GM23338 (cell line): ENCODE data around the gene CDR2L. TPM values are rescaled to one million over a fixed set of nuclear protein-coding genes. Genes with fewer than 3 reads are reported as not detected.

ENCODE experiments used
- ATAC-seq: fragments of 200-7000 bp; cut with Tn5 transposase; 3 replicates; pipeline ENCODE4 v1.9.1; 2020
- DNase-seq: peaks from one replicate; pipeline ENCODE4 v3.0.0-alpha.2; 2015; ENCODE audit warnings: low spot score
- H2AFZ ChIP-seq: fragments of 200-600 bp; sonication (generic); 2 replicates; pipeline ENCODE4 v1.8.0; 2016; ENCODE audit warnings: antibody characterized with exemption, mild to moderate bottlenecking, moderate library complexity
- H3F3A ChIP-seq: fragments of 200-600 bp; sonication (generic); replicated peaks from 2 replicates; pipeline ENCODE4 v1.8.0; 2017; ENCODE audit warnings: antibody characterized with exemption, mixed run types, low read depth
- H3K27ac ChIP-seq: fragments of 200-600 bp; sonication (generic); 2 replicates; pipeline ENCODE4 v1.6.1; 2016; ENCODE audit warnings: low read depth
- H3K27me3 ChIP-seq: fragments of 200-600 bp; sonication (generic); 2 replicates; pipeline ENCODE4 v1.8.0; 2016; ENCODE audit warnings: mild to moderate bottlenecking, mixed run types, moderate library complexity; ENCODE audit not compliant: insufficient read depth
- H3K36me3 ChIP-seq: fragments of 200-600 bp; sonication (generic); 2 replicates; pipeline ENCODE4 v1.8.0; 2016; ENCODE audit warnings: mild to moderate bottlenecking; ENCODE audit not compliant: insufficient read depth
- H3K4me1 ChIP-seq: fragments of 200-600 bp; sonication (generic); 2 replicates; pipeline ENCODE4 v1.8.0; 2016; ENCODE audit warnings: mild to moderate bottlenecking, moderate library complexity; ENCODE audit not compliant: insufficient read depth
- H3K4me2 ChIP-seq: fragments of 200-600 bp; sonication (generic); 2 replicates; pipeline ENCODE4 v1.7.1; 2017; ENCODE audit warnings: mixed run types
- H3K4me3 ChIP-seq: fragments of 200-600 bp; sonication (generic); 2 replicates; pipeline ENCODE4 v1.6.1; 2016; ENCODE audit warnings: mixed run types
- H3K79me2 ChIP-seq: fragments of 200-600 bp; sonication (generic); replicated peaks from 2 replicates; pipeline ENCODE4 v1.8.0; 2017; ENCODE audit warnings: mild to moderate bottlenecking; ENCODE audit not compliant: insufficient read depth
- H3K9me2 ChIP-seq: fragments of 200-600 bp; sonication (generic); 2 replicates; pipeline ENCODE4 v1.8.0; 2017; ENCODE audit not compliant: insufficient read depth
- H4K20me1 ChIP-seq: fragments of 200-600 bp; sonication (generic); replicated peaks from 2 replicates; pipeline ENCODE4 v1.8.0; 2017; ENCODE audit warnings: mild to moderate bottlenecking; ENCODE audit not compliant: insufficient read depth
- H3K27ac Mint-ChIP-seq: 2 replicates; pipeline ENCODE4 v1.8.0; 2020; ENCODE audit warnings: inconsistent platforms, mild to moderate bottlenecking, moderate library complexity, mixed read lengths
- H3K27me3 Mint-ChIP-seq: 3 replicates; pipeline ENCODE4 v1.8.0; 2022; ENCODE audit warnings: low read depth, mild to moderate bottlenecking, moderate library complexity, mixed read lengths, inconsistent platforms; ENCODE audit not compliant: insufficient read depth, poor library complexity
- H3K36me3 Mint-ChIP-seq: 3 replicates; pipeline ENCODE4 v1.8.0; 2021; ENCODE audit warnings: low read depth, mild to moderate bottlenecking, inconsistent platforms, moderate library complexity, mixed read lengths
- H3K4me1 Mint-ChIP-seq: 3 replicates; pipeline ENCODE4 v1.8.0; 2020; ENCODE audit warnings: mild to moderate bottlenecking, inconsistent platforms, mixed read lengths
- H3K4me3 Mint-ChIP-seq: 3 replicates; pipeline ENCODE4 v1.8.0; 2021; ENCODE audit warnings: moderate library complexity, mild to moderate bottlenecking, inconsistent platforms, mixed read lengths
- H3K9me3 Mint-ChIP-seq: 3 replicates; pipeline ENCODE4 v1.8.0; 2020; ENCODE audit warnings: moderate library complexity, mild to moderate bottlenecking, inconsistent platforms, mixed read lengths
- CTCF ChIP-seq, 2 experiments: fragments of 200-600 bp in 1 of 2; sonication (generic) in 1 of 2; conservative IDR thresholded peaks; 2 replicates each; pipeline versions ENCODE4 v1.5.1 to v1.6.1; 2016 to 2017; ENCODE audit warnings: antibody characterized with exemption in 2 of 2, low read depth in 2 of 2, mild to moderate bottlenecking in 2 of 2, moderate library complexity in 1 of 2
- EZH2 ChIP-seq: fragments of 200-600 bp; sonication (generic); IDR thresholded peaks from one replicate; pipeline ENCODE4 v1.8.0; 2017; ENCODE audit warnings: antibody characterized with exemption, mild to moderate bottlenecking, low read depth; ENCODE audit not compliant: unreplicated experiment
- EZH2phosphoT487 ChIP-seq: fragments of 200-600 bp; sonication (generic); IDR thresholded peaks from one replicate; pipeline ENCODE4 v1.8.1; 2018; ENCODE audit warnings: antibody characterized with exemption; ENCODE audit not compliant: unreplicated experiment
- JUNB ChIP-seq: IDR thresholded peaks from one replicate; pipeline ENCODE4 v1.6.1; 2016; ENCODE audit warnings: antibody characterized with exemption; ENCODE audit not compliant: unreplicated experiment
- NANOG ChIP-seq: IDR thresholded peaks from 2 replicates; pipeline ENCODE4 v1.6.1; 2016; ENCODE audit warnings: antibody characterized with exemption, borderline replicate concordance
- POLR2AphosphoS5 ChIP-seq: IDR thresholded peaks from 2 replicates; pipeline ENCODE4 v1.6.1; 2016; ENCODE audit warnings: antibody characterized with exemption, low read depth
- REST ChIP-seq: IDR thresholded peaks from one replicate; pipeline ENCODE4 v1.6.1; 2018; ENCODE audit warnings: antibody characterized with exemption; ENCODE audit not compliant: unreplicated experiment
- STAT1 ChIP-seq: IDR thresholded peaks from one replicate; pipeline ENCODE4 v1.6.1; 2016; ENCODE audit warnings: antibody characterized with exemption; ENCODE audit not compliant: unreplicated experiment
- polyA plus RNA-seq: library from polyadenylated mRNA; unstranded; fragments of >200 nt; fragmentation: Nextera tagmentation; extraction: Ambion mirVana; gene quantifications from 2 replicates; pipeline ENCODE4 v1.2.1, GENCODE V29; 2016
- total RNA-seq: library from RNA; depleted of rRNA; stranded (reverse); fragments of >200 nt; shearing (Covaris generic); gene quantifications from 2 replicates; pipeline ENCODE4 v1.2.3, GENCODE V29; 2014
- TF ChIP-seq, protein P1 (sequence below): fragments of 250-450 bp; sonication (Bioruptor Pico); IDR thresholded peaks from 2 replicates; pipeline ENCODE4 v1.5.0; 2020; ENCODE audit warnings: mild to moderate bottlenecking, moderate library complexity
- TF ChIP-seq, protein P2 (sequence below): IDR thresholded peaks from 2 replicates; pipeline ENCODE4 v1.6.1; 2016; ENCODE audit warnings: antibody characterized with exemption

The CDR2L gene
- total and polyA plus RNA-seq, 2 experiments from 2014 or later, result 17.7 to 35.8 TPM

DNA sequence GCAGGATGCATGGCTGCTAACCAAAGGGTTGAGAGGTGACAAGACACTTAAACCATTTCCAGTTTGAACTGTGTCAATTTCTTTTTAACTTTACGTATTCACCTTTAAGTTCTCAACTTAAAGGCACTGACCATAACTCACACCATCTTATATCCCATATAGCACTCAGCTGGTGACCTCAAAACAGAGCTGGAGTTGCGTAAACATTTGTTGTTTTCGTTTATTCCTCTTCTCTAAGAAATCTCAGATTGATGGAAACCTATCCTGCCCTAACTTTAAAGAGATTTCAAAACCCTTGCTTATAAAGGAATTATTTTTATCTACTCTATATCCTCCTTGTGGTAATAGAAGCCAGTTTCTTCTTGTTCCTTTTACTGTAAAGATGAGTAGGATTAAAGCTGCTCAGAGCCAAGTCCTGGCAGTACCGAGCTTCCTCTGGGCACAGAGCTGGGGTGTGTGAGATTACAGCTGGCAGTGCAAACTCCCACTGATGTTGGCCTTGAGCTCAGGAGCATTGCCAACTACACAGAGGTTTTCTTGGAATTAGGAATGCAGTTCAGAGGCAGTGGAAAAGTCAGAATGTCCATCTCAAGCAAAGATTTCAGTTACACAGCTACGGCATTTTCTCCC is 60.9 kb downstream of the CDR2L start:
- Mint-ChIP-seq H3K9me3 (no peaks in the 10 kb centered on the region), H3K36me3 (peaks cover 50% of the 10 kb centered on the region), H3K27me3 (peaks cover 13% of the 10 kb centered on the region), H3K27ac (peak overlapping the region; percentile 9; the same call in 1 of the 2 replicates), H3K4me3 (peak overlapping the region; percentile 97), H3K4me1 (peaks cover 24% of the 10 kb centered on the region)
- ATAC-seq, result no peak
- Histone ChIP-seq H3K79me2 (peaks cover 54% of the 10 kb centered on the region), H2AFZ (no peak overlapping the region), H3K4me3 (peak overlapping the region; percentile 100), H3K4me2 (peak overlapping the region; percentile 100), H3K9me2 (no peaks in the 10 kb centered on the region), H4K20me1 (peaks cover 18% of the 10 kb centered on the region), H3K27me3 (no peaks in the 10 kb centered on the region), H3K4me1 (peaks cover 22% of the 10 kb centered on the region), H3F3A (peaks cover 30% of the 10 kb centered on the region), H3K36me3 (peaks cover 20% of the 10 kb centered on the region), H3K27ac (peak overlapping the region; percentile 39; the same call in 1 of the 2 replicates)
- DNase-seq, result no peak
- TF ChIP-seq, protein P1, sequence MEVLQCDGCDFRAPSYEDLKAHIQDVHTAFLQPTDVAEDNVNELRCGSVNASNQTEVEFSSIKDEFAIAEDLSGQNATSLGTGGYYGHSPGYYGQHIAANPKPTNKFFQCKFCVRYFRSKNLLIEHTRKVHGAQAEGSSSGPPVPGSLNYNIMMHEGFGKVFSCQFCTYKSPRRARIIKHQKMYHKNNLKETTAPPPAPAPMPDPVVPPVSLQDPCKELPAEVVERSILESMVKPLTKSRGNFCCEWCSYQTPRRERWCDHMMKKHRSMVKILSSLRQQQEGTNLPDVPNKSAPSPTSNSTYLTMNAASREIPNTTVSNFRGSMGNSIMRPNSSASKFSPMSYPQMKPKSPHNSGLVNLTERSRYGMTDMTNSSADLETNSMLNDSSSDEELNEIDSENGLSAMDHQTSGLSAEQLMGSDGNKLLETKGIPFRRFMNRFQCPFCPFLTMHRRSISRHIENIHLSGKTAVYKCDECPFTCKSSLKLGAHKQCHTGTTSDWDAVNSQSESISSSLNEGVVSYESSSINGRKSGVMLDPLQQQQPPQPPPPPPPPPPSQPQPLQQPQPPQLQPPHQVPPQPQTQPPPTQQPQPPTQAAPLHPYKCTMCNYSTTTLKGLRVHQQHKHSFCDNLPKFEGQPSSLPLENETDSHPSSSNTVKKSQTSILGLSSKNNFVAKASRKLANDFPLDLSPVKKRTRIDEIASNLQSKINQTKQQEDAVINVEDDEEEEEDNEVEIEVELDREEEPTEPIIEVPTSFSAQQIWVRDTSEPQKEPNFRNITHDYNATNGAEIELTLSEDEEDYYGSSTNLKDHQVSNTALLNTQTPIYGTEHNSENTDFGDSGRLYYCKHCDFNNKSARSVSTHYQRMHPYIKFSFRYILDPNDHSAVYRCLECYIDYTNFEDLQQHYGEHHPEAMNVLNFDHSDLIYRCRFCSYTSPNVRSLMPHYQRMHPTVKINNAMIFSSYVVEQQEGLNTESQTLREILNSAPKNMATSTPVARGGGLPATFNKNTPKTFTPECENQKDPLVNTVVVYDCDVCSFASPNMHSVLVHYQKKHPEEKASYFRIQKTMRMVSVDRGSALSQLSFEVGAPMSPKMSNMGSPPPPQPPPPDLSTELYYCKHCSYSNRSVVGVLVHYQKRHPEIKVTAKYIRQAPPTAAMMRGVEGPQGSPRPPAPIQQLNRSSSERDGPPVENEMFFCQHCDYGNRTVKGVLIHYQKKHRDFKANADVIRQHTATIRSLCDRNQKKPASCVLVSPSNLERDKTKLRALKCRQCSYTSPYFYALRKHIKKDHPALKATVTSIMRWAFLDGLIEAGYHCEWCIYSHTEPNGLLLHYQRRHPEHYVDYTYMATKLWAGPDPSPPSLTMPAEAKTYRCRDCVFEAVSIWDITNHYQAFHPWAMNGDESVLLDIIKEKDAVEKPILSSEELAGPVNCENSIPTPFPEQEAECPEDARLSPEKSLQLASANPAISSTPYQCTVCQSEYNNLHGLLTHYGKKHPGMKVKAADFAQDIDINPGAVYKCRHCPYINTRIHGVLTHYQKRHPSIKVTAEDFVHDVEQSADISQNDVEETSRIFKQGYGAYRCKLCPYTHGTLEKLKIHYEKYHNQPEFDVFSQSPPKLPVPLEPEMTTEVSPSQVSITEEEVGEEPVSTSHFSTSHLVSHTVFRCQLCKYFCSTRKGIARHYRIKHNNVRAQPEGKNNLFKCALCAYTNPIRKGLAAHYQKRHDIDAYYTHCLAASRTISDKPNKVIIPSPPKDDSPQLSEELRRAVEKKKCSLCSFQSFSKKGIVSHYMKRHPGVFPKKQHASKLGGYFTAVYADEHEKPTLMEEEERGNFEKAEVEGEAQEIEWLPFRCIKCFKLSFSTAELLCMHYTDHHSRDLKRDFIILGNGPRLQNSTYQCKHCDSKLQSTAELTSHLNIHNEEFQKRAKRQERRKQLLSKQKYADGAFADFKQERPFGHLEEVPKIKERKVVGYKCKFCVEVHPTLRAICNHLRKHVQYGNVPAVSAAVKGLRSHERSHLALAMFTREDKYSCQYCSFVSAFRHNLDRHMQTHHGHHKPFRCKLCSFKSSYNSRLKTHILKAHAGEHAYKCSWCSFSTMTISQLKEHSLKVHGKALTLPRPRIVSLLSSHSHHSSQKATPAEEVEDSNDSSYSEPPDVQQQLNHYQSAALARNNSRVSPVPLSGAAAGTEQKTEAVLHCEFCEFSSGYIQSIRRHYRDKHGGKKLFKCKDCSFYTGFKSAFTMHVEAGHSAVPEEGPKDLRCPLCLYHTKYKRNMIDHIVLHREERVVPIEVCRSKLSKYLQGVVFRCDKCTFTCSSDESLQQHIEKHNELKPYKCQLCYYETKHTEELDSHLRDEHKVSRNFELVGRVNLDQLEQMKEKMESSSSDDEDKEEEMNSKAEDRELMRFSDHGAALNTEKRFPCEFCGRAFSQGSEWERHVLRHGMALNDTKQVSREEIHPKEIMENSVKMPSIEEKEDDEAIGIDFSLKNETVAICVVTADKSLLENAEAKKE (CRISPR knock-in tag), result no peak
- TF ChIP-seq, protein P2, sequence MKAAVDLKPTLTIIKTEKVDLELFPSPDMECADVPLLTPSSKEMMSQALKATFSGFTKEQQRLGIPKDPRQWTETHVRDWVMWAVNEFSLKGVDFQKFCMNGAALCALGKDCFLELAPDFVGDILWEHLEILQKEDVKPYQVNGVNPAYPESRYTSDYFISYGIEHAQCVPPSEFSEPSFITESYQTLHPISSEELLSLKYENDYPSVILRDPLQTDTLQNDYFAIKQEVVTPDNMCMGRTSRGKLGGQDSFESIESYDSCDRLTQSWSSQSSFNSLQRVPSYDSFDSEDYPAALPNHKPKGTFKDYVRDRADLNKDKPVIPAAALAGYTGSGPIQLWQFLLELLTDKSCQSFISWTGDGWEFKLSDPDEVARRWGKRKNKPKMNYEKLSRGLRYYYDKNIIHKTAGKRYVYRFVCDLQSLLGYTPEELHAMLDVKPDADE, result no peak
- TF ChIP-seq CTCF (conservative IDR thresholded peaks at IDR 0.05; ENCODE audit: low read depth in 2 of 2), result no peak
- TF ChIP-seq NANOG, result no peak
- no peak for TF ChIP-seq POLR2AphosphoS5
- TF ChIP-seq REST, result no peak
- no peak for TF ChIP-seq EZH2phosphoT487
- TF ChIP-seq STAT1, result no peak
- TF ChIP-seq JUNB, result no peak
- no peak for TF ChIP-seq EZH2
